ENCODE measurements around the gene EVX2.

GRCh38 chr2:176088048-176088936 lies 4.5 kb upstream of the EVX2 start:
- TF ChIP-seq CTCF (IDR thresholded peaks at IDR 0.05) (peak in 1 of 2 donors; percentile 81), POLR2A (IDR thresholded peaks at IDR 0.05) (no peak)

All from suprapubic skin (tissue), 3 donors.